GDM1 (cell line): Measurements from ENCODE around the gene ISG15.

ENCODE experiments used
- DNase-seq: peaks from one replicate; lab custom pipeline; 2025; lab: John Stamatoyannopoulos, UW

The ISG15 gene

DNA sequence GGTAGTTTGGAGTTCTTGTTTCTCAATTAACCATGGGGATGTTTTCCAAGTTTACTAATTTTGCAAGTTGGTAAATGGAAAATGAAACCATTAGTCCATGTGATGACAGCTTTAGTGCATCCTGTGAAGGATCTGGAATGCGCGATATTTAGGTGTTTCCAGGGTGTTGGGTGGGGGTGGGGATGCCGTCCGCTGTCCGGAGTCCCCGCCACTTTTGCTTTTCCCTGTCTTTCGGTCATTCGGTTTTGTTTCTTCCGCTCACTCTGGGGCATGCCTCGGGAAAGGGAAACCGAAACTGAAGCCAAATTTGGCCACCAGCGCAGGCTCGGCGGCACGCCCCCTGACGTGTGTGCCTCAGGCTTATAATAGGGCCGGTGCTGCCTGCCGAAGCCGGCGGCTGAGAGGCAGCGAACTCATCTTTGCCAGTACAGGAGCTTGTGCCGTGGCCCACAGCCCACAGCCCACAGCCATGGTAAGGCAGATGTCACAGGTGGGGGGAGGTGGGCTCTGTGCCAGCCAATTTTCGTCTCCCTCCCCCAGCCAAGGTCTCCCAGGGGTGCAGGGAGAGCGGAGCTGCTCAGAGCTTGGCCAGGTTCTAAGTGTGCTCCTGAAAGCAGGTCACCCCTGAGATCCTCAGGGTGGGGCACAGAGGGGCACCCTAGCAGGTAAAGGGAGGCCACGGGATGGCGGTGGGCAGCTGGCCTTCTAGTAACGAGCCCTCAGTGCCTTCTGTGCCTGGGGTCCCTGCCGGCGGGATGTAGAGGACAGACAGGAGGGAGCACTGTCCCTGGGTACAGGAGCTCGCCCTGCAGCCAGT lies at the start of gene ISG15:
TSS of gene ISG15 (plus strand) at position 393 of the 817 bp plus-strand sequence. CDS start at position 470, 77 bp downstream.
- DNase-seq: peak; percentile 82

DNA sequence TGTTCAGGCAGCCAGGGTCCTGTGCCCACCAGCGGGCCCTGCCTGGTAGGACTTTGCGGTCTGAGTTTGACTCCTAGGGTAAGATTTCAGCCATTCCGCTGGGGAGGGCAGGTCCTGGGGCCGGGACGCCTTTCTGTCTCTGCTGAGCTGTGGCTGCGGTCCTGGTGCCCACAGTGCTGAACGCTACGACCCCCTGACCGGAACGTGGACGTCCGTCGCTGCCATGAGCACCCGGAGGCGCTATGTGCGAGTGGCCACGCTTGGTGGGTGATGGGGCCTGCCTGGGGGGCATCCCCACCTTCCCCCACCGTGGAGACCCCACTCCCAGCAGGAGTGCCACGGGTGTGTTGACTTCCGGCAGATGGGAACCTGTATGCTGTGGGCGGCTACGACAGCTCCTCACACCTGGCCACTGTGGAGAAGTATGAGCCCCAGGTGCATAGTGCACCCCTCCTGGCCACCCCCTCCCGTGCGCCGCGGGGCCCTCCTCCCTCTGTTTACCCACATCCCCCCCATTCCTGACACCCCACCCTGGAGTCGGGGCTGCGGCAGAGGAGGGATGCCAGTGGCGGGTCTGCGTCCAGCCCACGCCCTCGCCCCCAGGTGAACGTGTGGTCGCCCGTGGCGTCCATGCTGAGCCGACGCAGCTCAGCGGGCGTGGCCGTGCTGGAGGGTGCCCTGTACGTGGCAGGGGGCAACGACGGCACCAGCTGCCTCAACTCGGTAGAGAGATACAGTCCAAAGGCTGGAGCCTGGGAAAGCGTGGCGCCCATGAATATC lies 49.4 kb upstream of the ISG15 start:
- DNase-seq: no peak

DNA sequence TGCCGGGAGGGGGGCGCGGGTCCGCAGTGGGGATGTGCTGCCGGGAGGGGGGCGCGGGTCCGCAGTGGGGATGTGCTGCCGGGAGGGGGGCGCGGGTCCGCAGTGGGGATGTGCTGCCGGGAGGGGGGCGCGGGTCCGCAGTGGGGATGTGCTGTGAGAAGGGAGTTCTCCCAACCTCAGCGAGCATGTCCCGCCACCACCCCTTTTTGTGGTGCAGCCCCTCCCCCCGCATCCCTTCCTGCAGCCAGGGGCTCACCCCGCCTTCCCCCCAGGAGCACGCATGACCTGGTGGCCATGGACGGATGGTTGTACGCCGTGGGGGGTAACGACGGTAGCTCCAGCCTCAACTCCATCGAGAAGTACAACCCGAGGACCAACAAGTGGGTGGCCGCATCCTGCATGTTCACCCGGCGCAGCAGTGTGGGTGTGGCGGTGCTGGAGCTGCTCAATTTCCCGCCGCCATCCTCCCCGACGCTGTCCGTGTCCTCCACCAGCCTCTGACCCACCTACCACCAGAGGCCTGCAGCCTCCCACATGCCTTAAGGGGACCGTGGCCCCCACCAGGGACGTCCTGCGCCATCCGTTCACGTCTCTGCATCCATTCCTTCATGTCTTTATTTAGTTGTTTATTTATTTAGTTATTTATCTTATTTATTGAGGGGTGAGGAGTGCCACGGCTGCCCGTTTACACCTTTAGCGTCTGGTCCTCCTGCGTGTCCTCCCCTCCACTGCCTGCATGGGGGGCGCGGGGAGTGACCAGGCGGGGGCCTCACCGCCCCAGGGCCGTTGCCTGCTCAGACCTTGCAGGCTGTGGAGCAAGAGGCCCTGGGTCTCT lies 48.4 kb upstream of the ISG15 start:
- no peak for DNase-seq

DNA sequence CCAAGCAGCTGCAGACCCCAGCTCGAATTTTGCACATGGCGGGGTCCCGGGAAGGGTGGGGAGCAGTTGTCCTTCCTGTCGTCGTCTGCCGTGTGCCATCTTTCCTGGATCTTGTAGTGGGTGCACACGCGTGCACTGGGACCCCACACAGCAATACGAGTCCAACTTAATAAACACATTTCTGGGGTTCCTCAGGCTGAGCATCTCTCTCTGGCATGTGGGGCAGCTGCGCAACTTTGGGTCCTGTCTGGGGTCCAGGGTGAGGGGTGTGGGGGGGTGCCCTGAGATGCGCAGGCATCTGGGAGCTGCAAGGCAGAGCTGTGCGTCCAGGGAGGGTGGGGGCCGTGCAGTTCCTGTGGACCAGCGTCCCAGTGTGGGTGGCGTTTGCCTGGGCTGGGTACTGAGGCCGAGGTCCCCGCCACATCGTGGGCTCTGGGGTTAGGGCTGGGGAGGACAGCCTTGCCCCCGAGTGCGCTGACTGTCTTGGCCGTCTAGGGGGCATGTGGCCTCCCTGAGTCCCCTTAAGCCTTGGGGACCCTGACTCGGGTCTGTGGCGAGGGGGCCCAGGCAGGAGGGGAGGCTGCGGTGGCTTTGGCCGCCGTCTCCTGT lies 47.7 kb upstream of the ISG15 start:
- no peak for DNase-seq

DNA sequence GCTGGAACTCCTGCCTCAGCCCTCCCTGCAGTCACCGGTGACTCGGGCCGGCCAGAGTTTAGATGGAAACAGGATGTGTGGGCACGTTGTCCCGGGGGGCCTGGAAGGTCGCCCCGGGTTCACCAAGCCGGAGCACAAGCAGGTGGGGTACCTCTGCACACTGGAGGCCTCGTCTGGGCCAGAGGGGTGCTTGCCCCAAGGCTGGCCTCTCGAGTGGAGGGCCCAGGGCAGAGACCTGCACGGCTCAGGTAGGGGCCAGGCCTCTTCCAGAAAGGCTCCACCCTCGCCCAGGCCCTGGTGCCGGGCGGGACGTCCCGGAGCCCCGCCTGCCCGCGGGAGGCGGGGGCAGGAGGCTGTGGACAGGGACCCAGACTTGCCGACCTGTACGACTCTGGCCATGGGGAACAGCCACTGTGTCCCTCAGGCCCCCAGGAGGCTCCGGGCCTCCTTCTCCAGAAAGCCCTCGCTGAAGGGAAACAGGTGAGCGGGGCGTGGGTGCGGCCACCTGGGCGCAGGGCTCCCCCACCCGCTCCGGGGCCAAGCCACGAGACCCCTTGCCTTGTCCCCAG lies 47.1 kb upstream of the ISG15 start, which contains the start of gene PLEKHN1:
TSS of gene PLEKHN1 (plus strand) at position 348 of the 569 bp plus-strand sequence. CDS start at position 398, 50 bp downstream.
- DNase-seq: no peak

DNA sequence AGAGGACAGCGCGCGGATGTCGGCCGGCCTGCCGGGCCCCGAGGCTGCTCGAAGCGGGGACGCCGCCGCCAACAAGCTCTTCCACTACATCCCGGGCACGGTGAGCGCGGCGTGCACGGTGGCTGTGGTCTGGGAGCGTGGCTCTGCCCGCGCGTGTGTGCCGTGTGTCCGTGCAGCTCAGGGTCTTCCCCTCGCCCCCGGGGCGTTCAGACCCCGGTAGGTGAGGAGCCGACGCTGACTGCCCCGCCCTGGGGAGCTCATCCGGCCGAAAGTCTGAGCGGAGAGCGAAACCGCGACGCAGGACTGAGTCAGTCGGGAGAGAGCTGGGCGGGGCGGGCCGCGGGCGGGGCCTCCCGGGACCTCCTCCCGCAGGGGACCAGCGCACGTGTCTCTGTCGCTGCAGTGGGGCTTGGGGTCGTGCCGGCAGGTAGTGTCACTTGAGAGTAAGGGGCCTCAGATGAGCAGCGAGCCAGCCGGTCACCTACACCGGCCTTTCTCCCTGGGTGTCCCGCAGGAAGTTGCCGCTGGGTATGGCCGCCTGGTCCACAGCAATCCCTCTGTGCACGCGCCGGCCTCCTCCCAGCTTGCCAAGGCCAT lies 46.5 kb upstream of the ISG15 start:
- DNase-seq: peak; percentile 32

DNA sequence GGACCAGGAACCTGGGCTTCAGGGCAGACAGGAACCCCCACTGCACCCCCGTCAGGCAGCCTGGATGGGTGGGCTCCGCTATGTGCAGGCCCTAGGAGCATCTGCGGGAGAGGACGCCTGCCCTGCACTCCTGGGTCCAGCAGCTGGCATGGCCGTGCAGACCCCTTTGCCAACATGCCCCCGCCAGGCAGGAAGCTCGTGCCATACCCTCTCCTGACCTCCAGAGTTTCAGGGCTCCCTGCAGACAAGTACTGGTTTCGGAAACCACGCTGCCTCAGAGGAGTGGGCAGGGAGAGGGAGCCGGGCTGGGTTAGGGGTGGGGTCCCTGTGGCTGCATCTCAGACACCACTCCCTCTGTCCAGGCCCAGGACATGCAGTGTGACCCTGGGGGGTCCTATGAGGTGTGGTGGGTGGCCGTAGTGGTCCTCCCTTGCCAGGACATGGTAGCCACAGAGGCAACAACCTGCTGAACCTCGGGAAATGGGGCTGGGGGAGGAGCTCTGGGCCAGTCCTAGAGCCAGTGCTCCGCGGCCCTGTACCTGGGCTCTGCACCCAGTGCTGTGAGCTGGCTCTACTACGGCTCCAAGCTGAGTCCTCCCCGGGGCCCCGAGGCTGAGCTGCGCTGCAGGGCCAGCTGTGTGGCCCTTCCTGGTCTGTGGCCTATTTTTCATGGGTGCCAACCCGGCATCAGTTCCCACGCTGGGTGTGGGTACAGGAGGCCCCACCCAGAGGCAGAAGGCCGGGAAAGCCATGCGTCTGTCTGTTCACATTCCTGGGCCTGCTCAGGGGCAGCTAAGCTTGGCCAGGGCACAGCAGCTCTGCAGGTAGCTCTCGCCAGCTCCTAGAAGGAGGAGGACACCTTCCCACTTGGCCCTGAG lies 45.6 kb upstream of the ISG15 start:
- DNase-seq: no peak

DNA sequence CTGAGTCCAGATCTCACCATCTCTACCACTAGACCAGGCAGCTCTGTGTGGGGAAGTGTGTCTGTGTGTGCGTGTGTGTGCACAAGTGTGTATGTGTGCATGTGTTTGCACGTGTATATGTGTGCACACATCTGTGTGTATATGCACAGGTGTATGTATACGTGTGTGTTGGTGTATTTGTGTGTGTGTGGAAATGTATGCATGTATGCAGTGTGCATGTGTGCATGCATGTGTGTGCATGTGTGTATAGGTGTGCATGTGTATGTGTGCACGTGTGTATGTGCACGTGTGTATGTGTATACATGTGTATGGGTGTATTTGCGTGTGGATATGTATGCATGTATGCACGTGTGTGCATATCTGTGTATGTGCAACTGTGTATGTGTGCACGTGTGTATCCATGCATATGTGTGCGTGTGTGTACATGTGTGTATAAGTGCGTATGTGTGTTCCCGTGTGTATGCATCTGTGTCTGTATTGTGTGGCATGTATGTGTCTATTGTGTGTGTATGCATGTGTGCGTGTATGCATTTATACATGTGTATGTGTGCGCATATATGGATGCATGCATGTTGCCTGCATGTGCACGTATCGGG lies 43.9 kb upstream of the ISG15 start:
- no peak for DNase-seq

DNA sequence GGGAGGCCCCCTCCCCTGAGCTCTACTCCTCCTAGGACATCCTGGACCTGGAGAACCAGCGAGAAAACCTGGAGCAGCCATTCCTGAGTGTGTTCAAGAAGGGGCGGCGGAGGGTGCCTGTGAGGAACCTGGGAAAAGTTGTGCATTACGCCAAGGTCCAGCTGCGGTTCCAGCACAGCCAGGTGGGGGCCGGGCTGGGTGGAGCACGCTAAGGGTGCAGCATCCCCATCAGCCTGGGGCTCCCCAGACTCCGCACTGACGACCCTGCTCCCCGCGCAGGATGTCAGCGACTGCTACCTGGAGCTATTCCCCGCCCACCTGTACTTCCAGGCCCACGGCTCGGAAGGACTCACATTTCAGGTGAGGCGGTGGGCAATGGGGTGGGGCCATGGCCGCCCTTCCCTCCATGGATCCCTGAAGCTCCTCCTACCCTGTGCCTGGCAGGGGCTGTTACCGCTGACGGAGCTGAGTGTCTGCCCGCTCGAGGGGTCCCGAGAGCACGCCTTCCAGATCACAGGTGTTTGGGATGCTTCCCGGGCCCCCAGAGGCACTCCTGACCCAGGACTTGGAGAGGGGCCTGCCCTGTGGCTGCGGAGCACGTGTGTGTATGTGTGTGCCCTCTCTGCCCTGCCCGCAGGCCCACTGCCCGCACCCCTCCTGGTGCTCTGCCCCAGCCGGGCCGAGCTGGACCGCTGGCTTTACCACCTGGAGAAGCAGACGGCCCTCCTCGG lies 42.9 kb upstream of the ISG15 start:
- no peak for DNase-seq

DNA sequence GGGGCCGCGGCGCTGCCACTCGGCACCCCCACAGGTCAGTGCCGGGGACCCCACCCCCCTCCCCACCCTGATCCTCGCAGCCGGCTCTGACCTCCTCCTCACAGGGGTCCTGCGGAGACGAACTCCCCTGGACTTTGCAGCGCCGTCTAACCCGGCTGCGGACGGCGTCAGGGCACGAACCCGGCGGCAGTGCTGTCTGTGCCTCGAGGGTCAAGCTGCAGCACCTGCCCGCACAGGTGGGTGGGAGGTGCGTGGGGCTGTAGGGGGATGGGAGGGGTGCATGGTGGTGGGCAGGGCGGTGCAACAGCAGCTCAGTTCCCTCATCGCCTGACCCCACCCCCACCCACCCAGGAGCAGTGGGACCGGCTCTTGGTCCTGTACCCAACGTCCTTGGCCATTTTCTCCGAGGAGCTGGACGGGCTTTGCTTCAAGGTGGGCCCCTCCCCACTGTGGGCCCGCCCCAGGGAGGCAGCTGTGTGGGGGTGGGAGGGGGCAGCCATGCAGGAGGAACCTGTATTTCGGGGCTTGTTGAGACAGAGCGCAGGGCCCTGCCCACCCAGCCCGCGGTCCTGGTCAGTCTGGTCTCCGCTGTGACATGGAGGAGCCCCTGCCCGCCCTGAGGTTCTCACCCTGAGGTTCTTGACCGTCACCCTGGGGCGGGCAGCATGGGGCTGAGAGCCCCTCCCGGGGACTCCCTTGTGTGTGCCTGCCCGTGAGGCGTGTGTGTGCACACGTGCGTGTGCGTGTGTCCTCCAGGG lies 42.1 kb upstream of the ISG15 start:
- no peak for DNase-seq

DNA sequence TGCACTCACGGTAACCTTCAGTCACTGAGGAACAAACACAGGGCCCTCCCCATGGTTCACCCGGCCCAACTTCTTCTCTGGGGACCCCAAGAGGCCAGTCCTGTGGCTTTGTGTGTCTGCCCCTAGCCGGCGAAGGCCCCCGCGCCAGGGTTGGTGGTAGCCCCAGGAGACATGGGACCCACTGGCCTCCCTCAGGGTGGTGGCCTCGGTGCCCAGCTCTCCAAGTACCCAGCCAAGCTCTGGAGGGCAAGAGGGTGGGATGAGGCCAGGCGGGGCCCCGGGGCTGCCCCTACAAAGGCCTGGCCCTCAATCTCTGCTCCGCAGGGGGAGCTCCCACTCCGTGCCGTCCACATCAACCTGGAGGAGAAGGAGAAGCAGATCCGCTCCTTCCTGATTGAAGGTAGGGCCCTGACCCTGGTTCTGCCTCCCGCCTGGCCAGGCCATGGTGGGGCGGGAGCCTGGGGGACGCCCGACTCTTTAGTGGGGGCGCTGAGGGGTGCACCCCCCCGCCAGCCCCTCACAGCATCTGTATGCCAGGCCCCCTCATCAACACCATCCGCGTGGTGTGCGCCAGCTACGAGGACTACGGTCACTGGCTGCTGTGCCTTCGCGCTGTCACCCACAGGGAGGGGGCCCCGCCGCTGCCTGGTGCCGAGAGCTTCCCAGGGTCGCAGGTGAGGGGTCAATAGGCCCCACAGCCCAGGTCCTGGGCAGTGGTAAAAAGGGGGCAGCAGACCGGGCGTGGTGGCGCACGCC lies 41.4 kb upstream of the ISG15 start:
- no peak for DNase-seq

DNA sequence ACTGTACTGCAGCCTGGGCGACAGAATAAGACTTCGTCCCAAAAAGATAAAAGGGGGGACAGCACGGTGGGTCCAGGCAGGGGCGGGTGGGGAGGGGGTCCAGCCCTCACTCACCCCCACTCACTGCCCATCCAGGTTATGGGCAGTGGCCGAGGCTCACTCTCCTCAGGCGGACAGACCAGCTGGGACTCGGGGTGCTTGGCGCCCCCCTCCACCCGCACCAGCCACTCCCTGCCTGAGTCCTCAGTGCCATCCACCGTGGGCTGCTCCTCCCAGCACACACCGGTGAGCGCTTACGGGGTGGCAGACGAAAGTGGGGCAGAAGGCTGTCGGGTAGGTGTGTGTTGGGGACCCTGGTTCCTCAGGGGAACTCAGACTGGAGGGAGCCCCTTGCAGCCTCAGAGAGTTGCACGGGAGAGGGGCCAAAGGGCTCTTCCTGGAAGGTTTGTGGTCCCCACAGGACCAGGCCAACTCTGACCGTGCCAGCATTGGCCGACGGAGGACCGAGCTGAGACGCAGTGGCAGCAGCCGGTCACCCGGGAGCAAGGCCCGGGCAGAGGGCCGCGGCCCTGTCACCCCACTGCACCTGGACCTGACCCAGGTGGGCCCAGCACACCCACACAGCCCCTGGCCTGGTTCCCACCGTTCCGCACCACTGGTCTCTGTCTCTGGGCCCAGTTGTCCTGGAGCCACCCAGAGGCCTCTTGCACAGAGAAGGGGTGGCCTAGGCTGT lies 40.4 kb upstream of the ISG15 start:
- DNase-seq: no peak

DNA sequence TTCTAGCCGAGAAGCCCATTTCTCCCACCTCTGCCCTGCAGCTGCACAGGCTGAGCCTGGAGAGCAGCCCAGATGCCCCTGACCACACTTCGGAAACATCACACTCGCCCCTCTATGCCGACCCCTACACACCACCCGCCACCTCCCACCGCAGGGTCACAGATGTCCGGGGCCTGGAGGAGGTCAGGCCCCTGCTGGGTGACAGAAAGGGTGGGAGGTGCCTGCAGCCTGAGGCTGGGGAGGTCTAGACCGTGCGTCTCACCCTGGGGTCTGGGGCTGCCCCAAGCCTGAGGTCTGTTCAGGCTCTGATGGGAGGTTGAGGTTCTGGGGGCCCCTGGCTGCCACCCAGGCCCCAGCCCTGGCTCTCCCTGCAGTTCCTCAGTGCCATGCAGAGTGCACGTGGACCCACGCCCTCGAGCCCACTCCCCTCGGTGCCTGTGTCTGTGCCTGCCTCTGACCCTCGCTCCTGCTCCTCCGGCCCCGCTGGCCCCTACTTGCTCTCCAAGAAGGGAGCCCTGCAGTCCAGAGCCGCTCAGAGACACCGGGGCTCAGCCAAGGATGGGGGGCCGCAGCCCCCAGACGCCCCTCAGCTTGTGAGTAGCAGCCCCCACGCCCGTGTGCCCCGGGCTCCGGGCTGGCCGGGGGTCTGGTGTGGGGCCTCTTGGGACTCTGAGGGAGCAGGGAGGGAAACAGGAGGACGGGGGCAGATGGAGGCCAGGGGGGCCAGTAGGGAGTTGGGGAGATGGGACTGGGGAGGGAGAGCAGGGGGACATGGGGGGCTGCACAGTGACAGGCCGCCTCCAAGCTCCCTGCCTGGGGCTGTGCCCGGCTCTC lies 39.6 kb upstream of the ISG15 start:
- no peak for DNase-seq

DNA sequence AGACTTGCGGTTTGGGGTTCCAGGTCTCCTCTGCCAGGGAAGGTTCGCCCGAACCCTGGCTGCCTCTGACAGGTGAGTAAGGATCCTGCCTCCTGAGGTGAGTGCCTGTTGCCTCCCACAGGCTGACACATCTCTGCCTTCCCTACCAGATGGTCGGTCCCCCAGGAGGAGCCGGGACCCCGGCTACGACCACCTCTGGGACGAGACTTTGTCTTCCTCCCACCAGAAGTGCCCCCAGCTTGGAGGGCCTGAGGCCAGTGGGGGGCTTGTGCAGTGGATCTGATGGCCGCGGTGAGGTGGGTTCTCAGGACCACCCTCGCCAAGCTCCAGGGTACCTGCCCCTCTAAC lies 39.0 kb upstream of the ISG15 start:
- DNase-seq: no peak

DNA sequence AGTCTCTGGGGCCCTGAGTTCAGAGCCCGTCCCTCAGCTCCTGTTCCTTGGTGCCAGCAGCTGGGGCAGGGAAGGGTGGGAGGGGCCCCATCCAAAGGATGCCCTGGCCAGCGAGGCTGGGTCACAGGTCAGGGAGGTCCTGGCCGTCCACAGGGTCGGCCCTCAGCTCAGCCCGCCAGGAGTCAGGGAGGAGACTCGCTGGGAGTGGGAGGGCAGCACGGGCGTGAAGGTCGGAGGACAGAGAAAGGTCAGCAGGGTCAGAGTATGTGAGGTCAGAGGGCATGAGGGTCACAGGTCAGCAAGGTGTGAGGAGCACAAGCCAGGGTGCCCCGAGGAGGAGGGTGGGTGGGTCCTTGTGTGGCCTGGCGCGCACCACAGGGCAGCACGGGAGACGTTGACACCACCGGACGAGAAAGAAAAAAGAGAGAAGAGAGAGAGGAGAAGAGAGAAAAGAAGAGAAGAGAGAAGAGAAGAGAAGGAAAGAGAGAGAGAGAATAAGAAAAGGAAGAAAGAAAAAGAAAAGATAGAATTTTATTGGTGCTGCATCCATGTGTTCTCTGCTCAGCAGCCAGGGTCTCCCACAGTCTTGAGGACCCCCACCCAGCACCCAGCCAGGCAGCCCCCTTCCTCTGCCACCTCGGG lies 38.5 kb upstream of the ISG15 start:
- no peak for DNase-seq
